ENCODE data around the gene RELL2. TPM values are rescaled to one million over a fixed set of nuclear protein-coding genes. Genes with fewer than 3 reads are reported as not detected.

The RELL2 gene
- total RNA-seq, 4 donors from 2014 or later = 2.3 to 5.4 (median 2.8) TPM

- TF ChIP-seq POLR2A (IDR thresholded peaks at IDR 0.05) = no peak
- TF ChIP-seq EP300 (IDR thresholded peaks at IDR 0.05) = no peak
- no peak for TF ChIP-seq CTCF (IDR thresholded peaks at IDR 0.05)
- TF ChIP-seq POLR2AphosphoS5 (IDR thresholded peaks at IDR 0.05) = no peak
- no peaks in the 10 kb centered on the region for H3K9me3 ChIP-seq
- WGBS, 2 donors (ENCODE audit: low coverage in 1 of 2) = 85% methylated on average over 2 of the region's 17 CpGs; no CpG with 5 or more reads in 1 of the 2 donors
- no peak overlapping the region for H3K4me3 ChIP-seq
- H3K27me3 ChIP-seq = no peaks in the 10 kb centered on the region
- H3K4me1 ChIP-seq = peaks cover 0 to 7% (median 0%) of the 10 kb centered on the region in 3 donors
- no peak for ATAC-seq
- peaks cover 0 to 31% of the 10 kb centered on the region in 2 donors for H3K36me3 ChIP-seq
- H3K27ac ChIP-seq = no peak overlapping the region
These were observed 25.2 kb downstream of the RELL2 start for GRCh38 chr5:141662028-141662427.

- Histone ChIP-seq H3K4me3 (no peak overlapping the region), H3K4me1 (peaks cover 0 to 7% (median 0%) of the 10 kb centered on the region in 3 donors), H3K27me3 (no peaks in the 10 kb centered on the region), H3K27ac (no peak overlapping the region), H3K36me3 (peaks cover 0 to 24% of the 10 kb centered on the region in 2 donors), H3K9me3 (no peaks in the 10 kb centered on the region)
- ATAC-seq = no peak
- 82 to 91% methylated on average over 3 to 5 of the region's 8 CpGs for WGBS, 2 donors (ENCODE audit: low coverage in 1 of 2)
- TF ChIP-seq POLR2A (IDR thresholded peaks at IDR 0.05) (no peak), CTCF (IDR thresholded peaks at IDR 0.05) (no peak), POLR2AphosphoS5 (IDR thresholded peaks at IDR 0.05) (no peak), EP300 (IDR thresholded peaks at IDR 0.05) (no peak)
These were observed 26.7 kb downstream of the RELL2 start for GRCh38 chr5:141663506-141663905.

GRCh38 chr5:141664733-141665461 lies 28.1 kb downstream of the RELL2 start:
- no peak for TF ChIP-seq POLR2A (IDR thresholded peaks at IDR 0.05)
- TF ChIP-seq CTCF (IDR thresholded peaks at IDR 0.05) = peak in 3 of 4 experiments; percentile 76 to 90 (median 77)
- Histone ChIP-seq H3K9me3 (no peaks in the 10 kb centered on the region), H3K36me3 (peaks cover 0 to 11% of the 10 kb centered on the region in 2 donors), H3K4me3 (no peak overlapping the region), H3K27ac (no peak overlapping the region), H3K4me1 (peaks cover 0 to 7% (median 0%) of the 10 kb centered on the region in 3 donors), H3K27me3 (no peaks in the 10 kb centered on the region)
- peak; percentile 76 for ATAC-seq
- WGBS, 2 donors (ENCODE audit: low coverage in 1 of 2) = 46 to 80% methylated on average over 1 to 3 of the region's 13 CpGs

GRCh38 chr5:141665995-141666940 lies 29.5 kb downstream of the RELL2 start:
- Histone ChIP-seq H3K36me3 (peaks cover 0 to 18% of the 10 kb centered on the region in 2 donors), H3K4me3 (no peak overlapping the region), H3K27ac (no peak overlapping the region), H3K27me3 (no peaks in the 10 kb centered on the region), H3K9me3 (no peaks in the 10 kb centered on the region), H3K4me1 (peaks cover 0 to 7% (median 0%) of the 10 kb centered on the region in 3 donors)
- TF ChIP-seq EP300 (IDR thresholded peaks at IDR 0.05) = no peak
- no peak for TF ChIP-seq POLR2A (IDR thresholded peaks at IDR 0.05)
- WGBS, 2 donors (ENCODE audit: low coverage in 1 of 2) = 81 to 88% methylated on average over 6 to 15 of the region's 18 CpGs
- ATAC-seq = no peak

- WGBS, 2 donors (ENCODE audit: low coverage in 1 of 2) = 62 to 75% methylated on average over 4 to 8 of the region's 8 CpGs
These were observed 31.9 kb downstream of the RELL2 start for GRCh38 chr5:141668601-141669265.

More at GRCh38 chr5:141668601-141669265, 31.9 kb downstream of the RELL2 start:
- Histone ChIP-seq H3K36me3 (peaks cover 0 to 21% of the 10 kb centered on the region in 2 donors), H3K4me1 (peaks cover 0 to 7% (median 0%) of the 10 kb centered on the region in 3 donors), H3K9me3 (no peaks in the 10 kb centered on the region), H3K4me3 (no peak overlapping the region), H3K27me3 (no peaks in the 10 kb centered on the region), H3K27ac (no peak overlapping the region)
- TF ChIP-seq CTCF (IDR thresholded peaks at IDR 0.05) = no peak
- no peak for TF ChIP-seq POLR2A (IDR thresholded peaks at IDR 0.05)
- TF ChIP-seq POLR2AphosphoS5 (IDR thresholded peaks at IDR 0.05) = no peak
- TF ChIP-seq EP300 (IDR thresholded peaks at IDR 0.05) = no peak
- no peak for ATAC-seq
